NCI-H345 (cell line): ENCODE measurements around the gene TMEM203.

Experiments used
- DNase-seq: peaks from one replicate; lab custom pipeline; 2025; lab: John Stamatoyannopoulos, UW

TMEM203 gene

DNA sequence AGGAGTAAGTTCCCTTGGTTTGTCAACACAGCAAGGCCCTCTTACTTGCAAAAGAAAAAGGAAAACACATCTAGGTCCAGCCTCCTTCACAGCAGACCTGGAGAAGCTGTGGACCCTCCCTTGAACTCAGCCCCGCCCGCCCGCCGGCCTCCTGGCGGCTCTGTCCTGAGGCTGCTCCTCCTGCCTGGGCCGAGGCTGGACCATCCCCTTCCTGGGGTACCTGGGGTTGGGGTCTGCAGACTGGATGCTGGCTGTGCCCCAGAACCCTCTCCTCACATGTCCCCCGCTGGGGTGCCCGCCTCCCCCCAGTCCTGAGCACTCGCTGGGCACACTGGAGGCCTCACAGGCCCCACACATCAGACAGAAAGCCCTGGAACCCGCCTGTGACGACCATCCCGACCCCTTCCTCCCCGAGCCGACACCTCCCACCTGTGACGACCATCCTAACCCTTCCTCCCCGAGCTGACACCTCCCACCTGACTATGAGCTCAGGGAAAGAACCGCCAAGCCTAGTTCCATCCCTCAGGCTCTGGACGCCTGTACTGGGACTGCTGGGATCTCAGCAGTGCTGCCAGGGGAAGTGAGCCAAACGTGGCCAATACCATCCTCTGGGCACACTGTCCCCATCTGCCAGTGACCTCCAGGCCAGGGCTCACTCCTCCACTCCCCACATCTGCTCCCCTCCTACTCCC, 26.4 kb downstream of the TMEM203 start:
- no peak for DNase-seq

- DNase-seq: no peak
Measured at GRCh38 chr9:137178201-137178938, 27.1 kb downstream of the TMEM203 start.

- no peak for DNase-seq
Measured at GRCh38 chr9:137176302-137177182, 28.9 kb downstream of the TMEM203 start.

DNA sequence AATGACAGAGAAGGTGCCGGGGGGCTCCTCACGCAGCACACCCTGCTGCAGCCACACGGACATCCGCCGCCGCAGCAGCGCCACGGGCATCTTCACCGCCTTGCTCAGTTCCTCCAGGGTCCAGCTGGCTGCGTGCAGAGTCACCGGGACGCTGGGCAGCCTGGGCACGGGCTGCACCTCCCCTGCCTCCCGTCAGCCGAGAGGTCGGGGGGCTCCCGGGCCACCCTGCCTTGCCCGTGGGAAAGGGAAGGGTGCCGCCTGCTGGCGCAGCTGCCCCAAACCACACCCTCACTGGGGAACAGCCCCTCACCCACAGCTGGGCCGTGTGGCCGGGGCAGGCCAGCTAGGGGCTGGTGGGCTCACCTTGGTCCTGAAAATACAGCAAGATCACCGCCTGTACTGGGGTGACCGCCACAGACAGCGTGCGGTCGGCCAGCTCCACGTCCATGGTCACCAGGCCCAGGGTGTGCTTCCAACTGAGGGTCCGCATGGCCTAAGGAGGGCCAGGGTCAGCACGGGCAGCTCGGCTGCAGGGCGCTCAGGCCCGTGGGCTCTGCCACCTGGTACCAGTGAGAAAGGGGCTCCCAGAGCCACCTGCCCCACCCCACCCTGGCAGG, 30.0 kb downstream of the TMEM203 start:
- no peak for DNase-seq

GRCh38 chr9:137174722-137175293, 30.6 kb downstream of the TMEM203 start:
- DNase-seq: no peak

- no peak for DNase-seq
Measured at GRCh38 chr9:137173796-137174664, 31.4 kb downstream of the TMEM203 start.

DNA sequence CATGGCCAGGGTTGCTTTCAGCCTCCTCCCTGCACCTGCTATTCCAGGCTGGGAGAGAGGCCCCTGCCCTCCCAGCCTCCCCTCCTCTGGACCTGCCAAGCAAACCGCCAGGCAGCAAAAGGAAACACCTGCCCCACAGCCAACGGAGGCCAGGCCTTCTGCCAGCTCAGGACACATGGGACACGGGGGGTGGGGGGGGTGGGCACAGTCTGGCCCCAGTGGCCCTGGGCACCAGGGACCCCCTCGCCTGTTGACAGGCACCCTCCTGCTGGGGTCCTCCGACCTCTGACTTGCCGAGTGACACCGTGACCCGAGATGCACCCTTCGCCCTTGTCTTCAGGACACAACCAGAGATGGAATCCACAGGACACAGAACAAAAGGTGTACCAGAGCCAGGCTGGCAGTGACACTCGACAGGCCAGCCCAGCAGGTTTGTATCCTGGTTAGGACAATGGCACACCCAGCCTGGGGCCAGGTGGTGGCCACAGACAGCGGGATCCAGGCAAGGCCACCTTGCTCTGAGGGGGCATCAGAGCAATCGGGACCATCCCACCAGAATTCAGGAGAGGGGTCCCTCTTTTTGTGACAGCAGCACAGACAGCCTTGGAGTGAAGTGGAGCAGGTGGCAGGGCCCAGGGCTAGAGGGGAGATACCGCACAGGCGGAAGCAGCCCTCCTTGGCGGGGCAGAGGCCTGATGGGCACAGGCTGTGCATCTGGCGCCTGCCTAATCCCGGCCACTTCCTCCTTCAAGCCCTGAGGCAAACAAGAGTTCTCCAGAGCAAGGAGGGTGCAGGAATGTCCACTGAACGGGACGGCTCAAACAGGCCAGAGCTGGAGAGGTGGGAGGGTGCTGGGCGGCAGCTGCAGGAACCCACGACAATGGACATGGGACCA, 32.3 kb downstream of the TMEM203 start:
- no peak for DNase-seq

GRCh38 chr9:137171149-137171900, 34.1 kb downstream of the TMEM203 start:
- no peak for DNase-seq

DNA sequence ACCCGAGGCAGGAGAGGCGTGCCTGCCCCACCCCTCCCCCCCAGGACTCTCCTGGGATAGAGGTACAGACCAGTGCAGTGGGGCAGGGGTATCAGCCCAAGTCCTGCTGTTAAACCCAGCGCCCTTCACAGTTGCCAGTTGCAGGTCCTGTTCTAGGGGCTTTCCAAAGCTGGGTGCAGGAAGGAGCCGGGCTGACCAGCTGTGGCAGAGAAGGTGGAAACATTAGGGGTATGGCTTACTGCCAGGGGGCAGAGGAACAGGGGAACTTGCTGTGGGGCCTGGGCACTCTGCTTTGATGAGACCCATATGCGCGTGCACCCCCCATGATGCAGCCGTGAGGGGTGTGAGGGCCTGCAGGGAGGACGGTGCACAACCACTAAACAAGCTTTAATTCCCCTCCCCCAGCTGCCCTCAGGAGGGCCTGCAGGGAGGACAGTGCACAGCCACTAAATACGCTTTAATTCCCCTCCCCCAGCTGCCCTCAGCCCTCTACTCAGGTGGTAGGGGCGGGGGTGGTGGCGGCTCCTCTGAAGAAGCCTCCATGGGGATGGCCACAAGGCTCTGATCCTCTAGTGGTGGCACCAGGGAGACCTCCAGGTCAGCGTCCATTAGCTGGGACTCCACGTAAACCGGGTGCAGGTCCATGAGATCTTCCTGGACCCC, 34.8 kb downstream of the TMEM203 start:
- DNase-seq: no peak

GRCh38 chr9:137169896-137170358, 35.5 kb downstream of the TMEM203 start, which contains the start of gene LRRC26:
Gene LRRC26 (minus strand): TSS chr9:137170051. CDS start chr9:137169943, 108 bp downstream.
- no peak for DNase-seq

DNA sequence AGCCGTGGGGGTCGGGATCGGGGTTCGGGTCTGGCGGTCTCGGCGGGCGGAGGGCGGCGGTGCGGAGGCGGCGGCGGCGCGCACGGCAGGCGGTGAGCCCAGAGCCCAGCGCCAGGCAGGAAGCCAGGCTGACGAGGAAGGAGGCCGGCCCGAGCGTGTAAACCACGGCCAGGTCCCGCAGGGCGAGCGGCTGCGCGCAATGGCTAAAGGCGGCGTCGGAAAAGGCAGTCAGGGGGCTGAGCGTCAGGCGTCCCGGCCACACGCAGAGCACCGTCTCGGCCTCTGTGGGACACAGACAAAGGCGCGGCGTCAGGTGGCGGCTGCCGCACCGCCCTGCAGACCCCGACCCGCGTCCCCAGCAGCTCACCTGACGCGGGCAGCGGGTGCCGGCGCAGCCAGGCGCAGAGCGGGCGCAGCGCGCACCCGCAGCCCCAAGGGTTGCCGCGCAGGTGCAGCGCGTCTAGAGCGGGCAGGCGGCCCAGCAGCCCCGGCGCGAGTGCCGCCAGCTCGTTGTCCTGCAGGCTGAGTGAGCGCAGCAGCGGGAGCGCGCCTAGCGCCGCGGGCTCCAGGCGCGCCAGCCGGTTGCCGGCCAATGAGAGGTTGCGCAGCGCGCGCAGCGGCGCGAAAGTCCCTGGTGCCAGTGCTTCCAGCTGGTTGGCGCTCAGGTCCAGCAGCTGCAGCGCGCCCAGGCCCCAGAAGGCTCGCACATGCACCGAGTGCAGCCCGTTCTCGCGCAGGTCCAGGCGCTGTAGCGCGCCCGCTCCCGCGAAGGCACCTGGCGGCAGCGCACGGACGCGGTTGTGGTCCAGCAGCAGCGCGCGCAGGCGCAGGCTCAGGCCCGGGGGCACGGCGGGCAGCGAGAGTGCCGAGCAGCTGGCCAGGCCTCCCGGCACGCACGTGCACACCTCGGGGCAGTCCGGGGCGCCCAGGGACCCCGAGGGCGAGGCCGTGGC, 36.3 kb downstream of the TMEM203 start:
- peak; percentile 85 for DNase-seq

GRCh38 chr9:137168573-137168903, 36.9 kb downstream of the TMEM203 start:
- peak; percentile 44 for DNase-seq

GRCh38 chr9:137167747-137168572, 37.5 kb downstream of the TMEM203 start:
- peak; percentile 51 for DNase-seq

DNA sequence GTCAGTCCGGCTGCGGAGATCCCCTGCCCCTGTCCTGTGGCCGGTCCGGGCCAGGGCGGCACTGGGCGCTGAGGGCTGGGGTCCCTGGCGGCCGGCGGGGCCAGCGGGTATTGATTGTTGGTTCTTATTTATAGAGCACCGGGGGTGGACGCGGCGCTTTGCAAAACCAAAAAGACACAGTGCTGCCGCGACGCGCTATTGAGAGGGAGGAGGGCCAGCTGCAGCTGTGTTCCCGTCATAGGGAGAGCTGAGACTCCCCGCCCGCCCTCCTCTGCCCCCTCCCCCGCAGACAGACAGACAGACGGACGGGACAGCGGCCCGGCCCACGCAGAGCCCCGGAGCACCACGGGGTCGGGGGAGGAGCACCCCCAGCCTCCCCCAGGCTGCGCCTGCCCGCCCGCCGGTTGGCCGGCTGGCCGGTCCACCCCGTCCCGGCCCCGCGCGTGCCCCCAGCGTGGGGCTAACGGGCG, 38.1 kb downstream of the TMEM203 start:
- DNase-seq: peak; percentile 17

GRCh38 chr9:137166380-137167229, 38.8 kb downstream of the TMEM203 start:
- no peak for DNase-seq
